Common myeloid progenitor, CD34-positive (primary cell): ENCODE data around the gene PSMC4.
"Not testable (repeated sequence)": the region's sequence is repeated elsewhere in the genome, so short reads cannot be mapped to it uniquely, and the experiment has no call there.

ENCODE experiments used
- CTCF ChIA-PET: fragments of 350-600 bp; sonication (Branson Sonifier 250); formaldehyde crosslinking; loops from one replicate; lab custom pipeline; 2021; ENCODE audit warnings: antibody characterized with exemption; lab: Charles Lee
- POLR2A ChIA-PET: fragments of 350-600 bp; sonication (Branson Sonifier 250); formaldehyde crosslinking; loops from one replicate; lab custom pipeline; 2021; ENCODE audit warnings: antibody characterized with exemption; lab: Charles Lee
- DNase-seq, 3 donors: peaks; one replicate each; pipeline versions ENCODE4 v3.0.0 to v3.0.0-alpha.2; 2013
- H3K27ac ChIP-seq, 2 experiments: 1 replicate in 1 of 2; 2 replicates in 1 of 2; pipeline ENCODE4 v1.7.0; 2013; ENCODE audit warnings: inconsistent platforms in 2 of 2, low read length in 2 of 2, mild to moderate bottlenecking in 2 of 2, low read depth in 1 of 2, moderate library complexity in 1 of 2; ENCODE audit not compliant: severe bottlenecking in 2 of 2, insufficient read depth in 1 of 2, poor library complexity in 1 of 2
- H3K27me3 ChIP-seq, 5 experiments: replicated peaks in 2 of 5; 1 replicate in 3 of 5; 2 replicates in 2 of 5; pipeline versions ENCODE4 v1.6.1 to v1.7.0; 2013; ENCODE audit warnings: low read length in 4 of 5, mild to moderate bottlenecking in 2 of 5, moderate library complexity in 2 of 5, inconsistent platforms in 1 of 5; ENCODE audit not compliant: insufficient read depth in 5 of 5, control insufficient read depth in 4 of 5
- H3K36me3 ChIP-seq, 4 experiments: 1 replicate in 2 of 4; 2 replicates in 2 of 4; pipeline versions ENCODE4 v1.6.1 to v1.7.0; 2013; ENCODE audit warnings: low read length in 3 of 4, control low read depth in 1 of 4, mild to moderate bottlenecking in 1 of 4; ENCODE audit not compliant: control insufficient read depth in 4 of 4, insufficient read depth in 4 of 4
- H3K4me1 ChIP-seq, 4 experiments: 1 replicate in 3 of 4; 2 replicates in 1 of 4; pipeline versions ENCODE4 v1.6.1 to v1.7.1; 2013; ENCODE audit warnings: low read length in 3 of 4, mild to moderate bottlenecking in 3 of 4, control low read depth in 1 of 4, inconsistent platforms in 1 of 4, moderate library complexity in 1 of 4; ENCODE audit not compliant: control insufficient read depth in 4 of 4, insufficient read depth in 4 of 4; ENCODE audit errors: control extremely low read depth in 1 of 4
- H3K4me3 ChIP-seq, 7 experiments: 1 replicate in 4 of 7; 2 replicates in 3 of 7; pipeline versions ENCODE4 v1.5.1 to v1.7.0; 2013; ENCODE audit warnings: mild to moderate bottlenecking in 7 of 7, low read length in 6 of 7, moderate library complexity in 6 of 7, inconsistent platforms in 2 of 7, low read depth in 2 of 7, control low read depth in 1 of 7; ENCODE audit not compliant: insufficient read depth in 4 of 7, control insufficient read depth in 1 of 7; ENCODE audit errors: extremely low read depth in 1 of 7
- H3K9me3 ChIP-seq, 5 experiments: 1 replicate in 4 of 5; 2 replicates in 1 of 5; pipeline versions ENCODE4 v1.6.1 to v1.7.1; 2013; ENCODE audit warnings: low read length in 4 of 5, mild to moderate bottlenecking in 2 of 5, inconsistent platforms in 1 of 5, low read depth in 1 of 5, moderate library complexity in 1 of 5; ENCODE audit not compliant: control insufficient read depth in 4 of 5, insufficient read depth in 2 of 5; ENCODE audit errors: control extremely low read depth in 1 of 5
- WGBS: methylation state at CpG from one replicate; pipeline ENCODE4 v1.1.5; 2013; ENCODE audit not compliant: insufficient coverage; 5-methylcytosine and 5-hydroxymethylcytosine counted together

PSMC4 gene

GRCh38 chr19:39951686-39952085, 19.3 kb upstream of the PSMC4 start:
- no peak overlapping the region for H3K27ac ChIP-seq
- DNase-seq, result no peak
- H3K4me3 ChIP-seq, result no peak overlapping the region
- peaks cover 0 to 84% (median 31%) of the 10 kb centered on the region in 5 experiments for H3K27me3 ChIP-seq
- H3K4me1 ChIP-seq, result peaks cover 8 to 19% (median 16%) of the 10 kb centered on the region in 4 experiments
- no peaks in the 10 kb centered on the region for H3K36me3 ChIP-seq
- POLR2A ChIA-PET, result no interaction called here
- H3K9me3 ChIP-seq, result no peaks in the 10 kb centered on the region
- CTCF ChIA-PET, result interaction anchor here (0.9 to 1.0 kb wide), 2 partner anchors 17 to 19 kb away, joined by 3 read pairs; partner anchors contain the start of gene PSMC4
- no CpG with 5 or more reads among the region's 3 CpGs for WGBS

- Histone ChIP-seq H3K36me3 (no peaks in the 10 kb centered on the region), H3K4me1 (peaks cover 8 to 19% (median 16%) of the 10 kb centered on the region in 4 experiments), H3K9me3 (no peaks in the 10 kb centered on the region), H3K27me3 (peaks cover 0 to 71% (median 31%) of the 10 kb centered on the region in 5 experiments), H3K4me3 (peak overlapping the region in 1 of 7 experiments; percentile 12), H3K27ac (no peak overlapping the region)
- POLR2A ChIA-PET, result interaction anchor here (0.7 kb wide), 1 partner anchor 12 kb away, joined by 4 read pairs; no protein-coding TSS in a partner anchor
- no CpG with 5 or more reads among the region's 7 CpGs for WGBS
- no peak for DNase-seq
- CTCF ChIA-PET, result interaction anchor here (1.1 to 1.8 kb wide), 2 partner anchors 12 to 111 kb away, joined by 3 to 6 read pairs; no protein-coding TSS in a partner anchor
These were observed 17.1 kb upstream of the PSMC4 start for GRCh38 chr19:39953915-39954314.

GRCh38 chr19:39957886-39958285, 13.1 kb upstream of the PSMC4 start:
- POLR2A ChIA-PET, H3K36me3 ChIP-seq, H3K9me3 ChIP-seq, DNase-seq, H3K4me3 ChIP-seq, H3K27ac ChIP-seq: not testable (repeated sequence)
- CTCF ChIA-PET, result interaction anchor here (0.8 kb wide), 1 partner anchor 12 kb away, joined by 3 read pairs; no protein-coding TSS in a partner anchor
- Histone ChIP-seq H3K27me3 (peaks cover 0 to 65% (median 11%) of the 10 kb centered on the region in 5 experiments), H3K4me1 (peaks cover 5 to 13% (median 11%) of the 10 kb centered on the region in 4 experiments)
- WGBS, result 100% methylated on average over 5 of the region's 5 CpGs

GRCh38 chr19:39958942-39959341, 12.0 kb upstream of the PSMC4 start:
- H3K9me3 ChIP-seq, CTCF ChIA-PET, POLR2A ChIA-PET, H3K4me1 ChIP-seq, H3K4me3 ChIP-seq, H3K27ac ChIP-seq, DNase-seq, H3K36me3 ChIP-seq: not testable (repeated sequence)
- 89% methylated on average over 2 of the region's 3 CpGs for WGBS
- H3K27me3 ChIP-seq, result peaks cover 0 to 68% (median 11%) of the 10 kb centered on the region in 5 experiments

GRCh38 chr19:39959407-39959806, 11.6 kb upstream of the PSMC4 start:
- H3K4me1 ChIP-seq, H3K4me3 ChIP-seq, H3K27ac ChIP-seq, DNase-seq, POLR2A ChIA-PET, H3K36me3 ChIP-seq, H3K9me3 ChIP-seq, CTCF ChIA-PET: not testable (repeated sequence)
- peaks cover 0 to 66% (median 11%) of the 10 kb centered on the region in 5 experiments for H3K27me3 ChIP-seq
- WGBS, result 51% methylated on average over 4 of the region's 13 CpGs

GRCh38 chr19:39963898-39964297, 7.1 kb upstream of the PSMC4 start:
- Histone ChIP-seq H3K4me3 (no peak overlapping the region), H3K9me3 (peaks cover 0 to 8% (median 0%) of the 10 kb centered on the region in 5 experiments), H3K27ac (no peak overlapping the region), H3K36me3 (no peaks in the 10 kb centered on the region), H3K4me1 (no peaks in the 10 kb centered on the region), H3K27me3 (peaks cover 0 to 69% (median 12%) of the 10 kb centered on the region in 5 experiments)
- WGBS, result no CpG with 5 or more reads among the region's 3 CpGs
- ChIA-PET POLR2A (no interaction called here), CTCF (no interaction called here)
- no peak for DNase-seq

GRCh38 chr19:39966617-39967016, 4.3 kb upstream of the PSMC4 start:
- Histone ChIP-seq H3K27ac (no peak overlapping the region), H3K4me3 (no peak overlapping the region), H3K36me3 (no peaks in the 10 kb centered on the region), H3K9me3 (peaks cover 0 to 5% (median 0%) of the 10 kb centered on the region in 5 experiments), H3K27me3 (peaks cover 0 to 60% (median 6%) of the 10 kb centered on the region in 5 experiments), H3K4me1 (peaks cover 1 to 13% (median 11%) of the 10 kb centered on the region in 4 experiments)
- CTCF ChIA-PET, result no interaction called here
- no peak for DNase-seq
- 97% methylated on average over 6 of the region's 6 CpGs for WGBS
- POLR2A ChIA-PET, result interaction anchor here (0.6 kb wide), 1 partner anchor 182 kb away, joined by 3 read pairs; no protein-coding TSS in a partner anchor
